H1 (cell line): ENCODE data around the gene CCDC110. TPM values are rescaled to one million over a fixed set of nuclear protein-coding genes. Genes with fewer than 3 reads are reported as not detected.

Source experiments
- ASH2L ChIP-seq: fragments of 200-600, 300-600 bp; sonication (generic); IDR thresholded peaks from one replicate; pipeline ENCODE4 v1.7.1; 2017; ENCODE audit warnings: low read length
- CTCF ChIP-seq, 3 experiments: IDR thresholded peaks; 1 replicate in 2 of 3; 2 replicates in 1 of 3; pipeline versions ENCODE4 v1.5.1 to v1.6.1; 2011; ENCODE audit warnings: low read length in 3 of 3, mild to moderate bottlenecking in 3 of 3, inconsistent platforms in 2 of 3, low read depth in 1 of 3, moderate library complexity in 1 of 3; ENCODE audit not compliant: insufficient read depth in 1 of 3; ENCODE audit errors: control extremely low read depth in 1 of 3
- HDAC2 ChIP-seq, 2 experiments: fragments of 300-600 bp in 1 of 2; sonication (generic) in 1 of 2; IDR thresholded peaks; 2 replicates each; pipeline ENCODE4 v1.6.1; 2011 to 2012; ENCODE audit warnings: low read depth in 2 of 2, low read length in 2 of 2, mild to moderate bottlenecking in 2 of 2, moderate library complexity in 2 of 2, borderline replicate concordance in 1 of 2, inconsistent platforms in 1 of 2
- KDM4A ChIP-seq: IDR thresholded peaks from one replicate; pipeline ENCODE4 v1.7.1; 2012; ENCODE audit warnings: low read depth, mild to moderate bottlenecking, moderate library complexity, low read length, inconsistent platforms; ENCODE audit not compliant: severe bottlenecking
- MAFK ChIP-seq: IDR thresholded peaks from 2 replicates; pipeline ENCODE4 v1.6.1; 2012; ENCODE audit warnings: low read depth, mild to moderate bottlenecking, improper control_type of control experiment, low read length
- PHF8 ChIP-seq: fragments of 200-600 bp; sonication (generic); conservative IDR thresholded peaks from 2 replicates; pipeline ENCODE4 v1.7.1; 2012; ENCODE audit warnings: low read depth, mild to moderate bottlenecking, inconsistent platforms, low read length, moderate library complexity
- TBP ChIP-seq: IDR thresholded peaks from 2 replicates; pipeline ENCODE4 v1.6.1; 2011; ENCODE audit warnings: low read depth, low read length, improper control_type of control experiment
- polyA plus RNA-seq, 7 experiments: library from polyadenylated mRNA; depleted of rRNA in 3 of 7; stranded (reverse) in 5 of 7; unstranded in 2 of 7; fragments of >200 nt in 5 of 7; fragments of 200-250 nt in 2 of 7; gene quantifications; 1 replicate in 5 of 7; 2 replicates in 1 of 7; 4 replicates in 1 of 7; pipeline versions ENCODE4 v1.2.1 to v1.2.3, GENCODE V29; 2011 to 2013; ENCODE audit warnings: missing spikeins in 2 of 7, mixed read lengths in 2 of 7
- total RNA-seq: library from RNA; stranded (reverse); fragmentation: NEBNext Ultra II Directional; extraction: Animal tissue kit (Norgen Biotek cat#: 25700); gene quantifications from 2 replicates; pipeline ENCODE4 v1.2.1, GENCODE V29; 2021

CCDC110 gene
- total and polyA plus RNA-seq, 2 of the 8 experiments (the other 6 are each of a cell fraction or from before 2014, with no cell fraction given) = 0.33 to 3.1 TPM

GRCh38 chr4:185471235-185472102, at the start of gene CCDC110 (continued):
- TF ChIP-seq CTCF (IDR thresholded peaks at IDR 0.05; ENCODE audit: control extremely low read depth in 1 of 3, insufficient read depth in 1 of 3, low read depth in 1 of 3, low read length in 3 of 3) (peak; percentile 58 to 75 (median 64)), HDAC2 (IDR thresholded peaks at IDR 0.05; ENCODE audit: borderline replicate concordance in 1 of 2, low read depth in 2 of 2, low read length in 2 of 2) (peak; percentile 49 to 83; a peak in 2 of 4 replicates), TBP (0 out of 2 replicates have a peak, but pooled peaks have one; percentile 8), MAFK (no peak), PHF8 (peak; percentile 25), KDM4A (peak; percentile 96), ASH2L (peak; percentile 71)
